H7 (cell line): ENCODE results near the gene TRNP1. TPM values are rescaled to one million over a fixed set of nuclear protein-coding genes. Genes with fewer than 3 reads are reported as not detected.
"Not testable (repeated sequence)": the region's sequence is repeated elsewhere in the genome, so short reads cannot be mapped to it uniquely, and the experiment has no call there.

Source experiments
- DNase-seq: peaks from one replicate; pipeline ENCODE4 v3.0.0; 2012
- H3K27me3 ChIP-seq: 2 replicates; pipeline ENCODE4 v1.6.0; 2011; ENCODE audit warnings: mild to moderate bottlenecking, low read length; ENCODE audit not compliant: control insufficient read depth, insufficient read depth
- H3K36me3 ChIP-seq: replicated peaks from 2 replicates; pipeline ENCODE4 v1.5.1; 2011; ENCODE audit warnings: low read length; ENCODE audit not compliant: control insufficient read depth, insufficient read depth
- H3K4me3 ChIP-seq: 2 replicates; pipeline ENCODE4 v1.5.1; 2011; ENCODE audit warnings: low read depth, mild to moderate bottlenecking, control low read depth, low read length, moderate library complexity; ENCODE audit not compliant: insufficient read depth
- total RNA-seq: library from RNA; depleted of rRNA; stranded (reverse); fragments of >200 nt; shearing (Covaris generic); gene quantifications from 2 replicates; pipeline ENCODE4 v1.2.3, GENCODE V29; 2014; rRNA removed

TRNP1 gene, protein sequence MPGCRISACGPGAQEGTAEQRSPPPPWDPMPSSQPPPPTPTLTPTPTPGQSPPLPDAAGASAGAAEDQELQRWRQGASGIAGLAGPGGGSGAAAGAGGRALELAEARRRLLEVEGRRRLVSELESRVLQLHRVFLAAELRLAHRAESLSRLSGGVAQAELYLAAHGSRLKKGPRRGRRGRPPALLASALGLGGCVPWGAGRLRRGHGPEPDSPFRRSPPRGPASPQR
- total RNA-seq = 28.9 and 30.5 TPM in 2 replicates

DNA sequence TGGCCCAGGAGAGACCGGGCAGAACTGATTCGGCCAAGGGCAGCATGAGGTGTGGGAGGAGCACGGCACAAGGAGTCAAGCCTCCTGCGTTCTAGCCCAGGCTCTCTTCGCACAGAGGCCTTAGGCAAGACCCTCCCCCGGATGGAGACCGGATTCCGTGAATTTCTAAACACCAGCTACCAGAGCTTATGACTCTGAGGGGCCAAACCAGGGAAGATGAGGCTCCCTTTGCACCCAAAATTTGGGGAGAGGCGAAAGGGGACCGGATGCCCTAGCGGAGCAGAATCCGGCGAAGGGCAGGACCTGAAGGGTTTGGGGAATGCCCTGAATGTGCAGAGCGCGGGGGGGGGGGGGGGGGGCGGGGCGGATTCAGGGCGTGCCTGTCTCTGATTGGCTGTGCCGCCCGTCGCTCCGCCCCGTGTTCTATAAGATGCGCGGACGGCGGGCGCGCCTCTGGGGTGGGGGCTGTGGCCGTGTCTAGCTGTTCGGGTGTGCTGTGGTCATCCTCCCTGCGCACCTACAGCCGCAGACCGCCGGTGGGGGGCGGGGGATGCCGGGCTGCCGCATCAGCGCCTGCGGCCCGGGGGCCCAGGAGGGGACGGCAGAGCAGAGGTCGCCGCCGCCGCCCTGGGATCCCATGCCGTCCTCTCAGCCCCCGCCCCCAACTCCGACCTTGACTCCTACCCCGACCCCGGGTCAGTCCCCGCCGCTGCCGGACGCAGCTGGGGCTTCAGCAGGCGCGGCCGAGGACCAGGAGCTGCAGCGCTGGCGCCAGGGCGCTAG lies at the start of gene TRNP1:
TRNP1 (plus strand) TSS at position 456 of the 783 bp plus-strand sequence; CDS start at position 551, 95 bp downstream.
- DNase-seq = peak; percentile 99
- H3K4me3 ChIP-seq = peak within 1 kb of the TSS; percentile 89
- peaks cover 1% of the 10 kb centered on the region for H3K27me3 ChIP-seq
- H3K36me3 ChIP-seq = peaks cover 2% of the 10 kb centered on the region

DNA sequence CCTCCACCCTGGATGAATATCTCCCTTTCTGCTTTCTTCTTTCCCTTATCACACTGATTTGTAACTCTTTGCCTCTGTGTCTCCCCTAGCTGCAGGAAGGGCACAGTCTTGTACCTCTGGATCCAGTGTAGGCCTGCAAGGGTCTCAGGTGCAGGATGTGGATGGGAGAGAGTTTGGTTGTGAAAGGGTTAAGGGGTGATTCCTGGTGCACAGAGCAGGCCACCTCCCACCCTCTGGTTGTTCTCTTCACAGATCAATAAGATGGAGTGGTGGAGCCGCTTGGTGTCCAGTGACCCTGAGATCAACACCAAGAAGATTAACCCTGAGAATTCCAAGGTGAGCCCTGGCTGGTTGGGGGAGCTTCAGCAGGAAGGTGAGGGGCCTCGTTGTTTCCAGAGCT lies 48.4 kb upstream of the TRNP1 start:
- H3K36me3 ChIP-seq = peaks cover 44% of the 10 kb centered on the region
- no peak for DNase-seq
- no peaks in the 10 kb centered on the region for H3K27me3 ChIP-seq
- no peak overlapping the region for H3K4me3 ChIP-seq

DNA sequence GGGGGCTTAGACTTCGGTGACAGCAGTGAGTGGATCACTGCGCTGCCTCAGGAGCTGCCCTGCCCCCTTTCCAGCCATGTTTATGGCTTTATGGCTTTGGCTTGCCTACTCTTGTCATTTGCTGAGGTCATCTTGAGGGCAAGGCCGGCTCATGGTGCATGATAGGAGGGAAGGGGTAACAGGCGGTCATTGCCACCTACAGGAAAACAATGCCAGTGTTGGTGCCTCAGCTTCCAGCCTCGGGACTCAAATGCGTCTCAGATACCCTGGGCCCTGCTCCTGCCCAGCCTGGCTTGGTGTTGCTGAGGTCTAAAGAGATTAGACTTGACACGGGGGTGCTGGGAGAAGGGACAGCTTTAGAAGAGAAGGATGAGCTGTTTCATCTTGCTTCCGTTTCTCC lies 47.8 kb upstream of the TRNP1 start:
- DNase-seq = no peak
- peaks cover 45% of the 10 kb centered on the region for H3K36me3 ChIP-seq
- no peak overlapping the region for H3K4me3 ChIP-seq
- H3K27me3 ChIP-seq = no peaks in the 10 kb centered on the region

DNA sequence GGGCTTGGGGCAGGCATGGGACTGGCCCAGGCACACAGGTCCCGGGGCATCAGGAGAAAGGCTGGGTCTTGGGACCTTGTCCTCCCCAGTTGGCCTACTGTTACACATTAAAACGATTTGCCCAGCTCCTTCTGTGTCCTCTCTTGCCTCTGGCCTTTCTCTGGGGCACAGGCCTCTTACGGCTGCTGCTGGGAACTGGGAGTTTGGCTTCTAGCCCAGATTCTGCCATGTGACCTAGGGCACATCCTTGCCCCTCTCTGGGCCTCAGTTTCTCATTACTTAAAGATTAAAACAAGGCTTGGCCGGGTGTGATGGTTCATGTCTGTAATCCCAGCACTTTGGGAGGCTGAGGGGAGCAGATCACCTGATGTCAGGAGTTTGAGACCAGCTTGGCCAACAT lies 47.2 kb upstream of the TRNP1 start:
- Histone ChIP-seq H3K4me3 (no peak overlapping the region), H3K27me3 (no peaks in the 10 kb centered on the region), H3K36me3 (peaks cover 47% of the 10 kb centered on the region)
- no peak for DNase-seq

DNA sequence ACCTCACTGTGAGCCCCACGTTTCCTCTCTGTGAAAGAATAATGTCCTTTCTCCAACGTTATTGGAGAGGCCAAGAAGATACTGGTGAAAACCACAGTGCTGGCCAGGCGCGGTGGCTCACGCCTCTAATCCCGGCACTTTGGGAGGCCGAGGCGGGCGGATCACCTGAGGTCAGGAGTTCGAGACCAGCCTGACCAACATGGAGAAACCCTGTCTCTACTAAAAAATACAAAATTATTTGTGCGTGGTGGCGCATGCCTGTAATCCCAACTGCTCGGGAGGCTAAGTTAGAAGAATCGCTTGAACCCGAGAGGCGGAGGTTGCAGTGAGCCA lies 44.8 kb upstream of the TRNP1 start:
- DNase-seq, H3K4me3 ChIP-seq, H3K27me3 ChIP-seq: not testable (repeated sequence)
- peaks cover 30% of the 10 kb centered on the region for H3K36me3 ChIP-seq

DNA sequence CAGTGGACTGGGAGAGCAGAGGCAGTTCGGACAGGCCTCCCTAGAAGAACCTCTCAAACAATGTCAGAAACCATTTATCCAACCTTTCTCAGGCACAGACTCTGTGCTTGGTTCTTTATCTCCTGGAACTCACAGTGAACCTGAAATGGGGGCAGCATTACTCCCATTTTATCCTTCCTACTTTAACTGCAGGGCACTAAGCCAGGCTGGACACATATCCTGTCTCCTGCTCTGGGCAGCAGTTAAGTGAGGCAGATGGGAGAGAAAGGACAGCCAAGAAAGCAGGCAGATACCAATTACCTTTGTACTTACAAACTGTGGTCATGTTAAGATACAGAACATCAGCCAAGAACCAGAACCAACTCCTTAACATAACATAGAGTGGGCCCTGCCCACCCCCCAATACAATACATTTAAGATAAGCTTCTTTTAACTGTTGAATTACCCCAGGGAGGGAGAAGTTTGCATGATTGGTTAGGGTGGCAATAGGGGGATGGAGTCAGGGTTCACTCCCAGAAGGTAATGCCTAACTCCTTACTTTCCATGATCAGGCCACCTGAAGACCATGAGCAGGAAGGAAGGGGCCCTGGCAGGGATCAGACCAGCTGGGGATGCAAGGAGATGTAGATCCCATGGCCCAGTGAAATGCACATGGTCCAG lies 44.1 kb upstream of the TRNP1 start:
- Histone ChIP-seq H3K4me3 (no peak overlapping the region), H3K27me3 (no peaks in the 10 kb centered on the region), H3K36me3 (peaks cover 26% of the 10 kb centered on the region)
- no peak for DNase-seq

DNA sequence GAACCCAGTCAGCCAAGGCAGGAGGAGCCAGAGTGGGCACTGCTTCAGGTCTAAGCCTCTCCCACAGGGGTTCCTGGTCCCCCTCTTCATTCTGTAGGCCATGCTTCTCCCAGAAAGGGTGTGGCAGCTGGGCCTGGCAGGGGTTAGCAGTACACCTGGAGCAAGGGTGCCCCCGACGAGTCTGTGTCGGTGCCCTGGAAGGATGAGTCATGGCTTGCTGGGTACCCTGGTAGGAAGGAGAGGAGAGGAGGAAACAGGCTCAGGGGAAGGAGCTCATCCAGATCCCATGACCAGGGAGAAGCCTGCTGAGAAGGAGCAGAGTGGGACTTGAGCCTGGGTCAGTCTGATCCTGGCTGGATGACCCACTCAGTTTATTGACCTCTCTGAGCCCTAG lies 43.6 kb upstream of the TRNP1 start:
- H3K36me3 ChIP-seq = peaks cover 26% of the 10 kb centered on the region
- DNase-seq = no peak
- no peak overlapping the region for H3K4me3 ChIP-seq
- H3K27me3 ChIP-seq = no peaks in the 10 kb centered on the region

DNA sequence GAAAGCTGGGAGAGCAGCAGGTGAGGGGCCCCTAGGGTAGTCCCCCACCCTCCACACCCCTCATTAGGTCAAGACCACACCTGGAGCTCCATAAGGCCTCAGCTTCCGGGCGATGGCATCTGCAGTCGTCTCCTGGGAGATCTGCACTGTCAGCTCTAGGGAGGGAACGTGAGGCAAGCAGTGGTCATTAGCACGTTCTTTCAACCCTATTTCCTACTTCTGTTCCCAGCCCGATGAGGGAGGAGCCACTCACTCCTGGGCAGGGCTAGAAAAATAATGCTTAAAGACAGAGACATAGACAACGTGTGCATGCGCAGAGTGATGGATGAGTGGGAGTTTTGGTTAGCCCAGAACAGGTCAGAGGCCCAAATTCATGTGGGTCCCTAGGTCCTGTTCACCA lies 42.9 kb upstream of the TRNP1 start:
- DNase-seq = no peak
- H3K4me3 ChIP-seq = no peak overlapping the region
- H3K27me3 ChIP-seq = no peaks in the 10 kb centered on the region
- peaks cover 19% of the 10 kb centered on the region for H3K36me3 ChIP-seq

DNA sequence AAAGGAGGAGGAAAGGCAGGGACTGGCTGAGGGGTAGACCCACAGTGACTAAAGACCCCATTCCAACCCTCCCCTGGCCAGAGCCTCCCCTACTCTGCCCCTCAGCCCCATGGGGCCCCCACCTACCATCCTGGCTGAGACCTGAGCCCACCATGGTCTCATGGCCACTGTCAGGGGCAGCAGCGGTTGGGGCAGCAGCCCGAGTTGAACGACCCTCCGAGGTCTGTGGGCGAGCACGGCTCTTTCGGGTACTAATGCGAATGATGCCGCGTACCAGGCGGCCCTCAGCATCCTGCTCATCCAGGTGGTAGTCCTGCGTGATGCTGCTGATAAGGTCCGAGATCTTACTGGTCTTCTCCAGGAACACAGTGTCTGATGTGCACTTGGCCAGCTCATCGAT lies 42.3 kb upstream of the TRNP1 start:
- no peak for DNase-seq
- H3K36me3 ChIP-seq = peaks cover 14% of the 10 kb centered on the region
- H3K4me3 ChIP-seq = no peak overlapping the region

DNA sequence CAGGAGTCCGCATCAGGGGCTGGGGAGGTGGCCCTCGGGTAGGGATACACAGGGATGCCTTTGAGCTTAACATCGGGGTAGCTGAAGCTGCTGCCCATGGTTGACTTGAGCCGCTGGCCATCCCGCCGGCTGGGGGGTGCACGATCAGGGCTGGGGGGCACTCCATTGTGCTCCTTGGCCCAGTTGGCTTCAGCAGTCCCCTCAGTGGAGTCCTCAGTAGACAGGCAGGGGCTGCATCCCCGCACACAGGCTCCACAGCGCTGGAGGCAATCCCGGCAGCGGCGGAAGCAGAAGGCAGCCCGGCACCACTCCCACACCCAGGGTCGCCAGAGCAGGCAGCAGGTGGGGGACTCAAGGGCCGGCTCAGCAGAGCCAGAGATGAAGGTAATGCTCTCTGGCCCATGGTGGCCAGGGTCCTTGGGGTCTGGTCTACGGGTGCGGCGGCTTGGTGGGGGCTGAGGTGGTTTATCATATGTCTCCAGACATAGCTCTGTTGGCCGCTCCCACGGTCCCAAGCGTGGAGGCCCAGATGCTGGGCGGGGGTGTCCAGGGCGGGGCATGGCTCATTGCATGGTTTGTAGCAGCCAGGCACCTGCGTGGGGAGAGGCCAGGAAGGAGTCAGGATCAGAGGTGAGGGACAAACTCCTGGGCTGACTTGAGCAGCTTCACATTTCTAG lies 41.5 kb upstream of the TRNP1 start:
- Histone ChIP-seq H3K4me3 (no peak overlapping the region), H3K36me3 (peaks cover 13% of the 10 kb centered on the region), H3K27me3 (no peaks in the 10 kb centered on the region)
- no peak for DNase-seq

More for the DNA sequence above, 42.3 kb upstream of the TRNP1 start:
- H3K27me3 ChIP-seq = no peaks in the 10 kb centered on the region

DNA sequence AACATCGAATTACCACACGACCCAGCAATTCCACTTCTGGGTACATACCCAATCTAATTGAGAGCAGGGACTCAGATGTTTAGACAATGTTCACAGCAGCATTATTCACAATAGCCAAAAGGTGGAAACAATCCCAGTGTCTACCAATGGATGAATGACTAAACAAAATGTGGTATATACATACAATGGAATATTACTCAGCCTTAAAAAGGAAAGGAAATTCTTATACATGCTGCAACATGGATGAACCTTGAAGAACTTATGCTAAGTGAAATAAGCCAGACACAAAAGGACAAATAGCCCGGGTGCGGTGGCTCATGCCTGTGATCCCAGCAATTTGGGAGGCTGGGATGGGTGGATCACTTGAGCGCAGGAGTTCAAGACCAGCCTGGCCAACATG lies 40.1 kb upstream of the TRNP1 start:
- H3K4me3 ChIP-seq = no peak overlapping the region
- H3K36me3 ChIP-seq = peaks cover 13% of the 10 kb centered on the region
- DNase-seq = no peak
- peaks cover 2% of the 10 kb centered on the region; the same call in 1 of the 2 replicates for H3K27me3 ChIP-seq

DNA sequence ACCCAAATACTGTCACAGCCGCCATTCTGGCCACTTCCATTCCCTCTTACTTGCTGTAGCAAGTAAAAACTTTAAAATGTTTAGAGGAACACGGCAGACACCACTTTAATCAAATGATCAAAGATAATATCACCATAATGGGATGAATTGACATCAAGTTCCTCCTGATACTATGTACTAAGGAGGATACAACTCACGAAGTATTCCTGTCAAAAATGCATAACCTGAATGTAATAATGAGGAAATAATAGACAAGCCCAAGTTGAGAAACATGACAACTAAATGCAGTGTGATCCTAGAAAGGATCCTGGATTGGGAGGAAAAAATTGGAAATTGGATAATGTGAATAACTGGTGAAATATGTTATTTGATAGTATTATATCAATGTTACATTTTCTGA lies 37.2 kb upstream of the TRNP1 start:
- DNase-seq = no peak
- peaks cover 28% of the 10 kb centered on the region; the same call in 1 of the 2 replicates for H3K27me3 ChIP-seq

DNA sequence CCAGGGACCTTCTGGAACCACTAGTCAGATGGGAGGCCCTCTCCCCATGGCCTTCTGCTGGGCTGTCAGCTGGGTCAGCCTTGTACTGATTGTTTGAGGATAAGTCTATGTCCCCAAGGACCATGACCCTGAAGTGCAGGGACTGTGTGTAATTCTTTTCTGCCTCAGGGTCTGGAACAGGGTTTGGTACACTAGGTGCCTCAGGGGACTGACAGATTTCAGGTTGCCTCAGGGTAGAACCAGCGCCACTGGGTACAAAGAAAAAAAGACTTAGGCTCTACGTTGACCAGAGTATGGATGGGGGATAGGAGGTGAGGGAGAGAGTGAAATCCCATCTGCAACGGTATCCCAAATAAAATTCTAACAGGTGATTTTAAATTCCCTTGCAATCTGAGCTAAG lies 36.2 kb upstream of the TRNP1 start:
- Histone ChIP-seq H3K27me3 (peaks cover 29% of the 10 kb centered on the region; the same call in 1 of the 2 replicates), H3K4me3 (no peak overlapping the region), H3K36me3 (no peaks in the 10 kb centered on the region)
- no peak for DNase-seq

More for the DNA sequence above, 37.2 kb upstream of the TRNP1 start:
- Histone ChIP-seq H3K36me3 (peaks cover 2% of the 10 kb centered on the region), H3K4me3 (no peak overlapping the region)

DNA sequence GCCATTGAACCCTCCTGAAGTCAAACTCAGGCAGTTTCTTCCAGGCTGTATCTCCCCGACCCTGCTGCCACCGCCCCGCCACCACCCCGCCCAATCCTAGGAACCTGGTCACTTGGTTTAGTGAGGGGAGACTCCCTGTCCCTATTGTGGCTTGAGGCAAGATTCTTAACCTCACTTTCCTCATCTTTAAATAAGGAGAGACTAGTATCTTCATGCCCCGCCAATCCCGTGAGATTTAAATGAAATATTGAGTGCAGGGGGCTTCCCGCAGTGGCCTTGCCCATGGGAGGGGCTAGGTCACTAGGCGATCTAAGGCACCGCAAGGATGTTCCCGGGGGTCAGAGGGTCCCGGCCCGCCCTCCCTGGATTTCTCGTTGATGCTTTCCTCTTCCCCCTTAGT lies 34.2 kb upstream of the TRNP1 start:
- Histone ChIP-seq H3K27me3 (peaks cover 29% of the 10 kb centered on the region; the same call in 1 of the 2 replicates), H3K36me3 (no peaks in the 10 kb centered on the region), H3K4me3 (peak overlapping the region; percentile 91)
- DNase-seq = peak; percentile 71
